SH-SY5Y (cell line): ENCODE measurements around the gene TRIM64.
"Not testable (repeated sequence)": the region's sequence is repeated elsewhere in the genome, so short reads cannot be mapped to it uniquely, and the experiment has no call there.

Source experiments
- GATA2 ChIP-seq: IDR thresholded peaks from 2 replicates; pipeline ENCODE4 v1.6.1; 2011; ENCODE audit warnings: mild to moderate bottlenecking, low read depth, low read length
- GATA3 ChIP-seq: IDR thresholded peaks from 2 replicates; pipeline ENCODE4 v1.6.1; 2011; ENCODE audit warnings: low read depth, mild to moderate bottlenecking, low read length, moderate library complexity

DNA sequence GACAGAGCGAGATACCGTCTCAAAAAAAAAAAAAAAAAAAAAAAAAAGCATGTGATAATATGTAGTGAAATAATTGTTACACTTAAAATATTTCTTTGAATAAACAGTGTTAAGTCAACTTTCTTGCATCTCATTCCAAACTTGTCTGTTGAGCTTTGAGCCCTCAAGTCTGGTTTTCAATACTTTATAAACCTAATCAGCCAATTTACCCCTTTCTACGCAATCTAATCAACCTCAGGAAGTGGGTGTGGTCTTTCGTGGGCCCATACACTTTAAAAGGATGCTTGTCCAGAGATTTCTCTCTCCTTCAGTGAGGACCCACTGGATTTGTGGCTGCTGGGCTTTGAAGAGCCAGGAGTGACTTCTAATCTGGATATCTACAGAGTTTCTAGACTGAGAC, at the start of gene TRIM64:
- TF ChIP-seq GATA3, GATA2: not testable (repeated sequence)
